ENCODE results near the gene BBS2. TPM values are rescaled to one million over a fixed set of nuclear protein-coding genes. Genes with fewer than 3 reads are reported as not detected.

Gene BBS2
- total RNA-seq, 2 experiments from 2014 or later, result 13.9 to 18.3 TPM

- Histone ChIP-seq H2AFZ (ENCODE audit: low read length) (no peak overlapping the region), H3K4me3 (ENCODE audit: low read depth, low read length, poor library complexity, severe bottlenecking) (no peak overlapping the region), H3K79me2 (ENCODE audit: insufficient read depth, low read depth, low read length) (no peaks in the 10 kb centered on the region), H3K27ac (ENCODE audit: low read depth, low read length, poor library complexity, severe bottlenecking) (no peak overlapping the region), H3K4me2 (ENCODE audit: low read length) (no peak overlapping the region), H3K36me3 (ENCODE audit: insufficient read depth, low read length) (no peaks in the 10 kb centered on the region), H3K4me1 (ENCODE audit: insufficient read depth, low read length, poor library complexity, severe bottlenecking) (no peaks in the 10 kb centered on the region), H3K9me2 (ENCODE audit: insufficient read depth, low read length) (no peaks in the 10 kb centered on the region), H4K20me1 (ENCODE audit: insufficient read depth, low read length) (no peaks in the 10 kb centered on the region), H3K9me3 (ENCODE audit: low read length) (no peaks in the 10 kb centered on the region)
- intact Hi-C loops (cut with micrococcal nuclease; ENCODE audit: unreplicated experiment), result no loop called here
- TF ChIP-seq EZH2phosphoT487 (IDR thresholded peaks at IDR 0.05; ENCODE audit: borderline replicate concordance, low read depth, low read length) (no peak), CTCF (conservative IDR thresholded peaks at IDR 0.05; ENCODE audit: low read length) (no peak)
- ChIA-PET CTCF (ENCODE audit: unreplicated experiment) (no interaction called here), POLR2A (interaction anchor here (0.7 to 1.2 kb wide), 4 partner anchors 8 to 238 kb away, joined by 3 to 7 read pairs (median 4); no protein-coding TSS in a partner anchor)
- BruUV-seq (replicated peaks), result no TSS peak
- DNase-seq (ENCODE audit: low spot score), result no peak
These were observed 41.3 kb upstream of the BBS2 start for GRCh38 chr16:56561126-56561525.

- no peaks in the 10 kb centered on the region for H3K9me3 ChIP-seq (ENCODE audit: low read length)
- ChIA-PET POLR2A (interaction anchor here (0.6 to 1.1 kb wide), 4 partner anchors 9 to 142 kb away, joined by 3 to 4 read pairs (median 3); no protein-coding TSS in a partner anchor), CTCF (ENCODE audit: unreplicated experiment) (no interaction called here)
- no peak overlapping the region for H3K27ac ChIP-seq (ENCODE audit: low read depth, low read length, poor library complexity, severe bottlenecking)
- TF ChIP-seq CTCF (conservative IDR thresholded peaks at IDR 0.05; ENCODE audit: low read length) (no peak), EZH2phosphoT487 (IDR thresholded peaks at IDR 0.05; ENCODE audit: borderline replicate concordance, low read depth, low read length) (no peak)
- no peak for DNase-seq (ENCODE audit: low spot score)
- H3K4me2 ChIP-seq (ENCODE audit: low read length), result no peak overlapping the region
- no peaks in the 10 kb centered on the region for H4K20me1 ChIP-seq (ENCODE audit: insufficient read depth, low read length)
- H2AFZ ChIP-seq (ENCODE audit: low read length), result no peak overlapping the region
- H3K4me1 ChIP-seq (ENCODE audit: insufficient read depth, low read length, poor library complexity, severe bottlenecking), result no peaks in the 10 kb centered on the region
- H3K4me3 ChIP-seq (ENCODE audit: low read depth, low read length, poor library complexity, severe bottlenecking), result no peak overlapping the region
- H3K79me2 ChIP-seq (ENCODE audit: insufficient read depth, low read depth, low read length), result no peaks in the 10 kb centered on the region
- H3K9me2 ChIP-seq (ENCODE audit: insufficient read depth, low read length), result no peaks in the 10 kb centered on the region
- intact Hi-C loops (cut with micrococcal nuclease; ENCODE audit: unreplicated experiment), result no loop called here
- no peaks in the 10 kb centered on the region for H3K36me3 ChIP-seq (ENCODE audit: insufficient read depth, low read length)
- BruUV-seq (replicated peaks), result no TSS peak
These were observed 40.6 kb upstream of the BBS2 start for GRCh38 chr16:56560447-56560846.

GRCh38 chr16:56559109-56559508 lies 39.3 kb upstream of the BBS2 start:
- ChIA-PET CTCF (ENCODE audit: unreplicated experiment) (no interaction called here), POLR2A (no interaction called here)
- no peak for DNase-seq (ENCODE audit: low spot score)
- no peak overlapping the region for H2AFZ ChIP-seq (ENCODE audit: low read length)
- H3K9me2 ChIP-seq (ENCODE audit: insufficient read depth, low read length), result no peaks in the 10 kb centered on the region
- H3K4me3 ChIP-seq (ENCODE audit: low read depth, low read length, poor library complexity, severe bottlenecking), result no peak overlapping the region
- H3K4me2 ChIP-seq (ENCODE audit: low read length), result no peak overlapping the region
- H4K20me1 ChIP-seq (ENCODE audit: insufficient read depth, low read length), result no peaks in the 10 kb centered on the region
- H3K79me2 ChIP-seq (ENCODE audit: insufficient read depth, low read depth, low read length), result no peaks in the 10 kb centered on the region
- TF ChIP-seq CTCF (conservative IDR thresholded peaks at IDR 0.05; ENCODE audit: low read length), result no peak
- no peak overlapping the region for H3K27ac ChIP-seq (ENCODE audit: low read depth, low read length, poor library complexity, severe bottlenecking)
- no peaks in the 10 kb centered on the region for H3K4me1 ChIP-seq (ENCODE audit: insufficient read depth, low read length, poor library complexity, severe bottlenecking)
- no peaks in the 10 kb centered on the region for H3K9me3 ChIP-seq (ENCODE audit: low read length)
- intact Hi-C loops (cut with micrococcal nuclease; ENCODE audit: unreplicated experiment), result no loop called here
- H3K36me3 ChIP-seq (ENCODE audit: insufficient read depth, low read length), result no peaks in the 10 kb centered on the region
- no TSS peak for BruUV-seq (replicated peaks)
